ENCODE results near the gene EDDM3A. TPM values are rescaled to one million over a fixed set of nuclear protein-coding genes. Genes with fewer than 3 reads are reported as not detected.

The EDDM3A gene
- polyA plus RNA-seq, 3 donors from 2014 or later: not detected

- no peaks in the 10 kb centered on the region for H3K9me3 Mint-ChIP-seq
- H3K27ac Mint-ChIP-seq: peak overlapping the region; percentile 85 to 99 (median 93)
- H3K4me3 Mint-ChIP-seq: peak overlapping the region; percentile 74 to 84 (median 82)
- peaks cover 0 to 2% (median 2%) of the 10 kb centered on the region in 3 donors for H3K27me3 Mint-ChIP-seq (ENCODE audit: low read depth in 3 of 3)
- H3K4me1 Mint-ChIP-seq: peaks cover 44 to 46% of the 10 kb centered on the region in 2 donors
- no peak for DNase-seq
- peaks cover 0 to 3% (median 0%) of the 10 kb centered on the region in 3 donors for H3K36me3 Mint-ChIP-seq
These were observed 36.1 kb downstream of the EDDM3A start for GRCh38 chr14:20781803-20782202.

GRCh38 chr14:20782280-20782890, 36.7 kb downstream of the EDDM3A start:
- Mint-ChIP-seq H3K4me1 (peaks cover 44 to 46% of the 10 kb centered on the region in 2 donors), H3K9me3 (no peaks in the 10 kb centered on the region), H3K36me3 (peaks cover 0 to 3% (median 0%) of the 10 kb centered on the region in 3 donors), H3K4me3 (peak overlapping the region; percentile 74 to 84 (median 82)), H3K27ac (peak overlapping the region; percentile 85 to 99 (median 93)), H3K27me3 (ENCODE audit: low read depth in 3 of 3) (peaks cover 0 to 2% (median 2%) of the 10 kb centered on the region in 3 donors)
- peak; percentile 17 to 46 (median 45) for DNase-seq

- Mint-ChIP-seq H3K4me3 (no peak overlapping the region), H3K36me3 (peaks cover 0 to 2% (median 0%) of the 10 kb centered on the region in 3 donors)
These were observed 41.3 kb downstream of the EDDM3A start for GRCh38 chr14:20787025-20787424.

GRCh38 chr14:20789230-20789813, 43.6 kb downstream of the EDDM3A start:
- H3K4me3 Mint-ChIP-seq: no peak overlapping the region
- DNase-seq: no peak
- H3K36me3 Mint-ChIP-seq: peaks cover 0 to 2% (median 0%) of the 10 kb centered on the region in 3 donors
- peaks cover 15 to 24% of the 10 kb centered on the region in 2 donors for H3K4me1 Mint-ChIP-seq
- no peak overlapping the region for H3K27ac Mint-ChIP-seq
- no peaks in the 10 kb centered on the region for H3K9me3 Mint-ChIP-seq
- H3K27me3 Mint-ChIP-seq (ENCODE audit: low read depth in 3 of 3): peaks cover 0 to 2% (median 0%) of the 10 kb centered on the region in 3 donors

More at GRCh38 chr14:20787025-20787424, 41.3 kb downstream of the EDDM3A start:
- Mint-ChIP-seq H3K27ac (no peak overlapping the region), H3K4me1 (peaks cover 36 to 38% of the 10 kb centered on the region in 2 donors), H3K27me3 (ENCODE audit: low read depth in 3 of 3) (peaks cover 0 to 2% (median 0%) of the 10 kb centered on the region in 3 donors), H3K9me3 (no peaks in the 10 kb centered on the region)
- DNase-seq: no peak

GRCh38 chr14:20790464-20791116, 44.9 kb downstream of the EDDM3A start:
- peak overlapping the region in 1 of 6 donors; percentile 64 for H3K27ac Mint-ChIP-seq
- no peaks in the 10 kb centered on the region for H3K9me3 Mint-ChIP-seq
- H3K27me3 Mint-ChIP-seq (ENCODE audit: low read depth in 3 of 3): no peaks in the 10 kb centered on the region
- no peak overlapping the region for H3K4me3 Mint-ChIP-seq
- peaks cover 0 to 2% (median 0%) of the 10 kb centered on the region in 3 donors for H3K36me3 Mint-ChIP-seq
- H3K4me1 Mint-ChIP-seq: peaks cover 14 to 22% of the 10 kb centered on the region in 2 donors
- no peak for DNase-seq

GRCh38 chr14:20791187-20791586, 45.5 kb downstream of the EDDM3A start:
- H3K36me3 Mint-ChIP-seq: peaks cover 0 to 2% (median 0%) of the 10 kb centered on the region in 3 donors
- peak overlapping the region in 3 of 6 donors; percentile 51 to 65 (median 54) for H3K27ac Mint-ChIP-seq
- peak overlapping the region in 2 of 5 donors; percentile 49 to 70 for H3K4me3 Mint-ChIP-seq
- no peaks in the 10 kb centered on the region for H3K9me3 Mint-ChIP-seq
- H3K27me3 Mint-ChIP-seq (ENCODE audit: low read depth in 3 of 3): no peaks in the 10 kb centered on the region
- H3K4me1 Mint-ChIP-seq: peaks cover 14 to 21% of the 10 kb centered on the region in 2 donors
- no peak for DNase-seq

- Mint-ChIP-seq H3K4me1 (peaks cover 14 to 21% of the 10 kb centered on the region in 2 donors), H3K27ac (peak overlapping the region in 3 of 6 donors; percentile 54 to 65 (median 59))
- no peak for DNase-seq
These were observed 45.9 kb downstream of the EDDM3A start for GRCh38 chr14:20791597-20791996.

GRCh38 chr14:20792556-20792955, 46.9 kb downstream of the EDDM3A start:
- DNase-seq: no peak
- no peaks in the 10 kb centered on the region for H3K9me3 Mint-ChIP-seq
- peaks cover 0 to 2% (median 0%) of the 10 kb centered on the region in 3 donors for H3K36me3 Mint-ChIP-seq
- H3K4me3 Mint-ChIP-seq: no peak overlapping the region
- no peak overlapping the region for H3K27ac Mint-ChIP-seq
- H3K4me1 Mint-ChIP-seq: peaks cover 14 to 21% of the 10 kb centered on the region in 2 donors
- H3K27me3 Mint-ChIP-seq (ENCODE audit: low read depth in 3 of 3): no peaks in the 10 kb centered on the region

More at GRCh38 chr14:20791597-20791996, 45.9 kb downstream of the EDDM3A start:
- no peaks in the 10 kb centered on the region for H3K27me3 Mint-ChIP-seq (ENCODE audit: low read depth in 3 of 3)
- H3K4me3 Mint-ChIP-seq: peak overlapping the region in 2 of 5 donors; percentile 49 to 70
- no peaks in the 10 kb centered on the region for H3K9me3 Mint-ChIP-seq
- H3K36me3 Mint-ChIP-seq: peaks cover 0 to 2% (median 0%) of the 10 kb centered on the region in 3 donors

GRCh38 chr14:20794644-20795369, 49.1 kb downstream of the EDDM3A start:
- peaks cover 30 to 33% of the 10 kb centered on the region in 2 donors for H3K4me1 Mint-ChIP-seq
- no peaks in the 10 kb centered on the region for H3K9me3 Mint-ChIP-seq
- no peak for DNase-seq
- H3K27me3 Mint-ChIP-seq (ENCODE audit: low read depth in 3 of 3): peaks cover 0 to 3% (median 0%) of the 10 kb centered on the region in 3 donors
- H3K27ac Mint-ChIP-seq: no peak overlapping the region
- H3K36me3 Mint-ChIP-seq: no peaks in the 10 kb centered on the region
- H3K4me3 Mint-ChIP-seq: no peak overlapping the region

GRCh38 chr14:20797164-20797563, 51.5 kb downstream of the EDDM3A start:
- no peaks in the 10 kb centered on the region for H3K36me3 Mint-ChIP-seq
- peaks cover 0 to 3% (median 0%) of the 10 kb centered on the region in 3 donors for H3K27me3 Mint-ChIP-seq (ENCODE audit: low read depth in 3 of 3)
- DNase-seq: no peak
- no peak overlapping the region for H3K4me3 Mint-ChIP-seq
- H3K27ac Mint-ChIP-seq: peak overlapping the region in 2 of 6 donors; percentile 0 to 70
- no peaks in the 10 kb centered on the region for H3K9me3 Mint-ChIP-seq
- peaks cover 39 to 41% of the 10 kb centered on the region in 2 donors for H3K4me1 Mint-ChIP-seq

Other genes starting within 250 kb of the EDDM3A start
- not detected for gene RNASE10, start 240.3 kb upstream of the EDDM3A start, polyA plus RNA-seq
- gene RNASE9, start 184.8 kb upstream of the EDDM3A start, polyA plus RNA-seq: not detected
- not detected for gene RNASE11, start 157.9 kb upstream of the EDDM3A start, polyA plus RNA-seq
- not detected for gene RNASE12, start 154.5 kb upstream of the EDDM3A start, polyA plus RNA-seq
- gene OR6S1, start 104.2 kb upstream of the EDDM3A start, polyA plus RNA-seq: not detected
- gene RNASE4, start 61.3 kb upstream of the EDDM3A start, polyA plus RNA-seq: 1 to 10 TPM in 1 of 3 donors, under 1 TPM in 2; 0.50 to 1.6 (median 0.82) TPM
- gene ANG, start 57.1 kb upstream of the EDDM3A start, polyA plus RNA-seq: 1 to 10 TPM in 1 of 3 donors, under 1 TPM in 1, not detected in 1; 0.94 to 2.1 TPM
- not detected for gene EDDM3B, start 22.5 kb downstream of the EDDM3A start, polyA plus RNA-seq
- gene RNASE6, start 35.4 kb downstream of the EDDM3A start, polyA plus RNA-seq: 10 to 100 TPM; 13.3 to 37.1 (median 17.8) TPM
- gene RNASE1, start 57.0 kb downstream of the EDDM3A start, polyA plus RNA-seq: under 1 TPM in 1 of 3 donors, not detected in 2; 0.49 TPM
- not detected for gene RNASE3, start 145.5 kb downstream of the EDDM3A start, polyA plus RNA-seq
- 1 to 10 TPM in 2 of 3 donors, not detected in 1; 2.0 to 4.1 TPM for gene RNASE2, start 209.6 kb downstream of the EDDM3A start, polyA plus RNA-seq
- 10 to 100 TPM; 30.4 to 39.6 (median 32.1) TPM for gene METTL17, start 244.1 kb downstream of the EDDM3A start, polyA plus RNA-seq